ENCODE results near the gene ZER1.

DNA sequence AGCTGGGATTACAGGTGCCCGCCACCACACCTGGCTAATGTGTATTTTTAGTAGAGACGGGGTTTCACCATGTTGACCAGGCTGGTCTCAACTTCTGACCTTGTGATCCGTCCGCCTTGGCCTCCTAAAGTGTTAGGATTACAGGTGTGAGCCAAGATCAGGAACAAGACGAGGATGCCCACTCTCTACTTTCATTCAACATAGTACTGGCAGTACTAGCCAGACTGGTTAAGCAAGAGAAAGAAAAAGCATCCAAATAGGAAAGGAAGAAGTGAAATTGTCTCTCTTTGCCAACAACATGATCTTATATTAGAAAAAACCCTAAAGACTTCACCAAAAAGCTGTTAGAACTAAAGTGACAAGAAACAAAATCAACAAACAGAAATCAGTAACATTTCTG, 39.1 kb upstream of the ZER1 start:
- TF ChIP-seq, protein P1, sequence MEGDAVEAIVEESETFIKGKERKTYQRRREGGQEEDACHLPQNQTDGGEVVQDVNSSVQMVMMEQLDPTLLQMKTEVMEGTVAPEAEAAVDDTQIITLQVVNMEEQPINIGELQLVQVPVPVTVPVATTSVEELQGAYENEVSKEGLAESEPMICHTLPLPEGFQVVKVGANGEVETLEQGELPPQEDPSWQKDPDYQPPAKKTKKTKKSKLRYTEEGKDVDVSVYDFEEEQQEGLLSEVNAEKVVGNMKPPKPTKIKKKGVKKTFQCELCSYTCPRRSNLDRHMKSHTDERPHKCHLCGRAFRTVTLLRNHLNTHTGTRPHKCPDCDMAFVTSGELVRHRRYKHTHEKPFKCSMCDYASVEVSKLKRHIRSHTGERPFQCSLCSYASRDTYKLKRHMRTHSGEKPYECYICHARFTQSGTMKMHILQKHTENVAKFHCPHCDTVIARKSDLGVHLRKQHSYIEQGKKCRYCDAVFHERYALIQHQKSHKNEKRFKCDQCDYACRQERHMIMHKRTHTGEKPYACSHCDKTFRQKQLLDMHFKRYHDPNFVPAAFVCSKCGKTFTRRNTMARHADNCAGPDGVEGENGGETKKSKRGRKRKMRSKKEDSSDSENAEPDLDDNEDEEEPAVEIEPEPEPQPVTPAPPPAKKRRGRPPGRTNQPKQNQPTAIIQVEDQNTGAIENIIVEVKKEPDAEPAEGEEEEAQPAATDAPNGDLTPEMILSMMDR (IDR thresholded peaks at IDR 0.05): no peak
- TF ChIP-seq POLR2A (IDR thresholded peaks at IDR 0.05): no peak
